GM18526 (cell line): ENCODE data around the gene OR10G7.

Experiments used
- POLR2A ChIP-seq: IDR thresholded peaks from 3 replicates; pipeline ENCODE4 v1.6.1; 2011; ENCODE audit not compliant: insufficient read length; ENCODE audit errors: extremely low read depth

Gene OR10G7

DNA sequence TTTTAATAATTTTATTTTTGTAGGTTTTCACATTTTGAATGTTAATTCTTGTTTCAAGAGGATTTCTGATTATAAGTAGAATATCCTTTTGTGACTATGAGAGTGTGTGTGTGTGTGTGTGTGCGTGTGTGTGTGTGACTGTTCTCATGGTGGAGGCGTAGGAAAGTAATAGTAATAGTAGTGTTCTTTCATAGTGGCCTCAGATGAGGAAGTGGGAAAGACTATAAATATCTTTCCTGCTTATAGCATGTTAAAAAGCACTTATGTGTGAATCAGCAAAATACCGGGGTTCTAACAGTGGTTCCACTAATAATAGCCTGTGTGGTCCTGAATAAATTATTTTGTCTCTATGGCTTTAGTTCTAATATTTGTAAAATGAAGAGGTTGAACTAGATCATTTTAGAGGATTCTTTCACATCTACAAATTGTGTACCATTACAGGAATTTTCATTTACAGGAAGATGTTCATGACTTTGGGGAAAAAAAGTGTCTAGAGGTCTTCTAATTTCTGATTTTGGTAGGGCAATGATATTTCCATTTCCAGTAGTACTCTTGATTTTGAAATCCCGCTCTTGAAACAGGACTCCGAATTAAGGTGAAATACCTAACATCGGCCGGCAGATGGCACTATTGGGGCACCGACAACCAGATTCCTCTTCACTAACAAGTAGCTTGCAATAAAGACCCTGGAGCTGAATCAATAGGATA is 29.9 kb upstream of the OR10G7 start:
- TF ChIP-seq POLR2A, result no peak

- no peak for TF ChIP-seq POLR2A
These were observed 28.6 kb upstream of the OR10G7 start for GRCh38 chr11:124069429-124070401.

DNA sequence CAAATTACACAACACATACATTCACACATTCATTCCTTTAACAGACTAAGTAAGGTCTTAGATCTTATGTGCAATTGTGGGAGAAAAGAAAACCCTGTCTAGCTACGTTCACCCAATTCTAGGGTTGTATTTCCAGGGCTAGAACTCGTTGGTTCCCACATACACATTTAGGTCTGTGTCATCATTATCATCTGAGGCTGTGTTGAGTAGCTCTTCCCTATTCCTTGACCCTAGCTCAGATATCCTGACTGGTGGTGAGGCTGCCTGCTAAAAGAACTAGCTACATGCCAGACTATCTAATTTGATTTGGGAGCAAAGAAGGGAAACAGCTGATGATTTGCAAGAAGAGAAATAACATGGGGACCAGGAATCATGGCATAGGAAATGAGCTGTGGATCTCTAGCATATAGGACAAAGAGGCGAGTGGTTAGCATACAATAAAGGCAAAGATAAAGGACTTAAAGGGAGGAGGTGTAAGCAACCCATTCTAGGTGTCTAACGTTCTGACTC is 27.5 kb upstream of the OR10G7 start:
- no peak for TF ChIP-seq POLR2A

- TF ChIP-seq POLR2A, result no peak
These were observed 11.8 kb upstream of the OR10G7 start for GRCh38 chr11:124052966-124053365.

GRCh38 chr11:124050748-124051147 is 9.6 kb upstream of the OR10G7 start:
- no peak for TF ChIP-seq POLR2A

DNA sequence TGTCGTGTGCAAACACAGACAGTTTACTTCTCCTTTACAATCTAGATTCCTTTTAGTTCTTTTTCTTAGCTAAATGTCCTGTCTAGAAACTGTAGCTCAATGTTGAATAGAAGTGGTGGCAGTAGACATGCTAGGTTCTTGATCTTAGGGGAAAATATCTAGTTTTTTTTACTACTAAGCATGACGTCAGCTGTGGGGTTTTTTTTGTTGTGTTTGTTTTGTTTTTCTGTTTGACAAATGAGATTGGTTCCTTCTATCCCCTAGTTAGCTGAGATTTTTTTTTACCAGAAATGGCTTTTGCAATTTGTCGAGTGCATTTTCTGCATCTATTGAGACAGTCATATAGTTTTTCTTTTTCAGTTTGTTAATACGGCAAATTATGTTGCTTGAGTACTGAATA is 2.3 kb upstream of the OR10G7 start:
- no peak for TF ChIP-seq POLR2A

- no peak for TF ChIP-seq POLR2A
These were observed 1.6 kb downstream of the OR10G7 start for GRCh38 chr11:124039557-124039956.

DNA sequence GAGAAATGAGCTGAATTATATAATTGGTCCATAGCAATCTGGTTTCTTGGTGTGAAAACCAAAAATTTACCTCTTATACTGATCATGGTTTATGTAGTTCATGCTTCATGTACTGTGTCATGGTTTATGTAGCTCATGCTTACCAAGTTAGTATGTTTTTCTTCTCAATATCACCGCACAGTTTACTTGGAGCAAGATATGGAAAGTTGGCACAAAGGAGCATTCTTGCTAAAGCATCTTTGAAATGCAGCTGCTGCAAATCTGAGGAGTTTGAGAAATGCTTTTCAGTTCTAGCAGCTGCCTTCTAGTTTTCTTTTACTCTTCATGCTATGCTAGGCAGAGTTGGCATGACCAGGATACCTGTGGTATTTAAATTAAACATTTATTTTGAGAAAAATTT is 4.5 kb downstream of the OR10G7 start:
- TF ChIP-seq POLR2A, result no peak

DNA sequence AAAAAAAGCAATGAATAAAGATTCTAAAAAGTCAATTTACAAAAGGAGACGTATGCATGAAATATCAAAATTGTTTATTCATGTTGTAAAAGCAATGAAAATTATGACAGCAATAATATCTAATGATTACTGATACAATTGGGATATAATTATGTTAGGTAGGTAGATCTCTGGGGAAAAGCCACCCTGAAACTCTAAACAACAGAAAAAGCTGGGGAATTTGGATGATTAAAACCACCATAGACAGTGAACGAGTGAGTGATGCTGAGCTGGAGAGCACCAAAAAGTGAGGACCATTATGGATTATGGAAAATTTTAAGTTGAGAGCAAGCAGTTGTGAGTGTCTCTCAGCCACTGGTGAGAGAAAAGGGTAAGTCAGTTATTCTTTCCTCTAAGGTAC is 14.6 kb downstream of the OR10G7 start, which contains the start of gene OR10G8:
Gene OR10G8 (plus strand): TSS at position 301 of the 400 bp plus-strand sequence. CDS start 2,825 bp downstream, outside the sequence.
- no peak for TF ChIP-seq POLR2A

GRCh38 chr11:124012697-124013096 is 28.4 kb downstream of the OR10G7 start, which contains the start of gene OR10G4:
Gene OR10G4, plus strand, starts transcription at chr11:124012997. Its CDS starts 2,578 bp downstream, at chr11:124015575.
- TF ChIP-seq POLR2A, result no peak

- no peak for TF ChIP-seq POLR2A
These were observed 46.0 kb downstream of the OR10G7 start, which contains the start of gene OR10G6 for GRCh38 chr11:123995119-123995518. Gene OR10G6, minus strand, starts transcription at chr11:123995161. Its CDS starts 0 bp downstream, at chr11:123995161.
